ENCODE measurements around the gene RASAL1.
A peak's percentile ranks its signal among the peaks of the same experiment; 100 is the strongest.
"Not testable (repeated sequence)": the region's sequence is repeated elsewhere in the genome, so short reads cannot be mapped to it uniquely, and the experiment has no call there.

The RASAL1 gene

DNA sequence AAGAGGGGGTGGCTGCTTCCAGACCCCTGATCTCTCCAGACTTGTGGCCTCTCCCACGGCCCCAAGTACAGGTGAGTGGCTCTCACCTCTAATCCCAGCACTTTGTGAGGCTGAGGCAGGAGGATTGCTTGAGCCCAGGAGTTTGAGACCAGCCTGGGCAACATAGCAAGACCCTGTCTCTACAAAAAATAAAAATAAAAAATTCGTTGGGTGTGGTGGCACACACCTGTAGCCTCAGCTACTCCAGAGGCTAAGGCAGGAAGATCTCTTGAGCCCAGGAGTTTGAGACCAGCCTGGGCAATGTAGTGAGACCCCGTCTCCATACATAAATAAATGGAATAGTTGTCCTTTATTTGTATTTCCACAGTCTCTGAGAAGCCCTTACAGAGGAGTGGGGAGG is 6.2 kb upstream of the RASAL1 start:
- DNase-seq: not testable (repeated sequence)

DNA sequence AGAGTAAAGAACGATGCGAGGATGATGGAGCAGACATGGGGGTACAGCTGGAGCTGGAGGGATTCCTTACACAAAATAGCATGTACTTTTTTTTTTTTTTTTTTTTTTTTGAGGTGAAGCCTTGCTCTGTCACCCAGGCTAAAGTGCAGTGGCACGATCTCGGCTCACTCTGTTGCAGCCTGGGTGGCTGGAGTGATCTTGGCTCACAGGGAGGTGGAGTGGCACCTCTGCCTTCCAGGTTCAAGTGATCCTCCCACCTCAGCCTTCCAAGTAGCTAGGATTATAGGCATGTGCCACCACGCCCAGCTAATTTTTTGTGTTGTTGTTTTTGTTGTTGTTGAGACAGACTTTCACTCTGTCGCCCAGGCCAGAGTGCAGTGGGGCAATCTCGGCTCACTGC is 5.1 kb upstream of the RASAL1 start:
- DNase-seq: no peak

DNA sequence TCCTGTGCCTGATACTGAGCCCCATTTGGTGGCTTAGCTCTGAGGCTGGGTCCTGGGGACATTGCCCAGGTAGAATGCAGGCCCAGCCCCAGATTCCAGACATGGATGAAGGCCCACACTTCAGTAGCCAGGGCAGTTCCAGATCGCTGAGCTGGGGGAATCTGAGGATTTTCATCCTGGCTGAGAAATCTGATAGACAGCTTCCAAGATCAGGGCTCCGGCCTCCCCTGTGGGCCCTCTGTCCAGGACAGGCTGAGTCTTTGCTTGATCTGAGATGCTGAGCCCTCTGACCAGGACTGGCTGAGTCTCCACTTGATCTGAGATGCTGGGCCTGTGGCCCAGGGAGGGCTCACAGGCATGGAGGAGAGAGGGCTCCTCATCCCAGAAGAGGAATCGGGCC is 3.3 kb upstream of the RASAL1 start:
- no peak for DNase-seq

DNA sequence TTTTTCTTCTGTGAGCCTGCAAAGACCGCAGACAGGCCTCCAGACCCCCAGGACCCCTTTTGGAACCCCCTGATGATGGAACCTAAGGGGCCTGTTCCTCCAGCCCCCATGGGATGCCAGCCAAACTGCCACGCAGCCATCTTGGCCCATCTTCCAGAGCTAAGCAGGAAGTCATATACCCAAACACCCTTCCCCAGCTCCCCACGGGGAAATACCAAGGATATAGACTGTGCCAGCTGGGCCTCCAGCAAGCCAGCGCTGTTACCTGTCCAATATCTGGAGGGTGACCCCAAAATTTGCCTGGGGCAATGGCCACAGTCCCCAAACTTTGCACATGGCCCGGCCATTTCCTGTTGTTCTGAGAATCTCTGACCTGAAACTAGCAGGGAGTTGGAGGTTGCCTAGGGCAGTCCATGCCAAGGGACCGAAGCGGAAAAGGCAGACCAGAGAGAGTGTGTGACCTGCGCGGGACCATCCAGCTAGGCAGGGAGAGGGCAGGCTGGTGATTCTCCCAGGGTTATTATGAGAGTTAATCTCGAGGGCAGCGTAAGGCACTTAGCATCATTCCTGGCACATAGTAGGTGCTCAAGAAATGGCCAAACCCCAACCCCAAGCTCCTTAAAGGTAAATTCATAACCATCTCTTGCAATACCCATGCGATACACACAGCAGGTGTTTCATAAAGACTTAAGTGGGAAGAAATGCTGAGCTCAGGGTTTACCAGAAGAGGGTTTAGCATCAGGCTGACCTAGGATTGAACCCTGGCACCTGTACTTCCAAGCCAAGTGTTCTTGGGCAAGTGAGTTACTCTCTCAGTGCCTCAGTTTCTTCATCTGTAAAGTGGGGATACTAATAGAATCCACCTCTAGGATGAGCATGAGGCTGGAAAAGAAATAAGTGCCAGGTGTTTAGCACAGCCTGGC is 2.6 kb upstream of the RASAL1 start:
- no peak for DNase-seq

DNA sequence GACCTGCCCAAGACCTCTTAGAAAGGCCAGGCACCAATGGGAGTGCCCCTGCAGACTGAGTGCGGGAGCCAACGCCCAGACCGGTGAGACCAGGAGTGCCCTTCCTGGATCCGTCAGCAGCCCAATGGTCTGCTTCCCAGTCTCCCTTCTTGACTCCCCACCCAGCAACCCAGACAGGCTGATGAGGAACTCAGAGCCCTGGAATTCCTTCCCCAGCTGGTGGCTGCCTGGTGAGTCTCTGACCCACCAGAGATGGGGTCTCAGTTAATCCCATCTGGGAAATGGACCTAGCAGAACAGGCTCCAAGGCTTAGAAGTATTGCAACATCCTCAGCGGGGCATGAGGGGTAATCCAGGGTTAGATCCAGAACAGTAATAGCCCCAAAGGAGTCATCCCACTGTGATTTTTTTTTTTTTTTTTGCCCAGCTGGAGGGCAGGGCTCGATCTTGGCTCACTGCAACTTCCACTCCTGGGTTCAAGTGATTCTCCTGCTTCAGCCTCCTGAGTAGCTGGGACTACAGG is 1.5 kb upstream of the RASAL1 start:
- DNase-seq: no peak

DNA sequence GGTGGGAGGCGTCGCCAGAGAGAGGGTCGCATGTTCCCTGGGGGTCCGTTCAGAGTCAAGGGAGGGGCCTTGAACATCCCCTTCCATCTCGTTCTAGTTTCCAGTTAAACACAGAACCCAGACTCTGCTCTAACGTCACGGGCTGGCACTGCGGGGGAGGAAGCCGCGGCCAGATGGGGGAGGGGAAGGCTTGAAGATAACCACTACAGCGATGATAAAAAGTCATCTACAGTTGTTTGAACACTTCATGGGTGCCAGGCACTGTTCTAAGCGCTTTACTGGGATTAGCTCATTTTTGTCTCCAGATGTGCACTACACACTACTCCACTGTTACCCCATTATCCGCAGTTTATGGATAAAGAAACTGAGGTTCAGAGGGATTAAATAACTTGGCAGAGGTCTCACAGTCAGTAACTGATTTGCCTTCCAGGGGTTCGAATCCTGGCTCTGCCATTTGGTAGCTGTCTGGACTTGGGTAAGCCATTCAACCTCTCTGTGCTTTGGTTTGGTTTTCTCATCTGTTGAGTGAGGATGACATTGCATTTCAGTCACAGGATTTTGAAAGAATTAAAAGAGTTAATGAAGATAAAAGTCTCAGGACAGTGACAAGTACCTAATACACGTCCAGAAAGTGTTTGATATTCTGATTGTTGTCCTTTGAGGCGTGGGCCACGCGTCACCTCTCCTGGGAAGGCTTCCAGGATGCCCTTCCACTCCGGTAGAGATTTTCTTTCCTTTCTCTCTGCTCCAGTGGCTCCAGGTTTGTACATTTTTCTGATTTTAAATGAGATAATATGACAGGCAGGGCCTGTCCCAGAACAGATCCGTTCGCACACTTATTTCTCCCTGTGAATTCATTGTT is 798 bp upstream of the RASAL1 start:
- peak; percentile 59 to 69 for DNase-seq

DNA sequence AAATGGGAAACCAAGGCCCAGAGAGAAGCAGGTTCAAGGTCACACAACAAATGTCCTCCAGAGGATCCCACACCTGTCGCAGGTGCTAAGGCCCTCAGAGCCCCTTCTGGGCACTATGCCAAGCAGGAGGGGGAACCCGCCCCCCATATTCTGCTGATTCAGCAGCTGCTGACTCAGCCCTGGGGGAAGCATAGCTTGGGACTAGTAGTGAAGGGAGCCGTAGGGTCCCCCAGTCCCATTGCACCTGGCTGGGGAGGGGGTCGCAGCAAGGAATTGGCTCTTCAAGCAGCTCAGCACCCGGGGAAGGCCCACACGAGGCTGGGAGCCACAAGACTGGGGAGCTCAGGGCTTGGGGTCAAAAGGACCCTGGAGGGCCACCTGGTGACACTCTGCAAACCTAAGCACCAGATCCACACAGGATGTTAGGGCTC is 1.0 kb downstream of the RASAL1 start:
- DNase-seq: no peak

DNA sequence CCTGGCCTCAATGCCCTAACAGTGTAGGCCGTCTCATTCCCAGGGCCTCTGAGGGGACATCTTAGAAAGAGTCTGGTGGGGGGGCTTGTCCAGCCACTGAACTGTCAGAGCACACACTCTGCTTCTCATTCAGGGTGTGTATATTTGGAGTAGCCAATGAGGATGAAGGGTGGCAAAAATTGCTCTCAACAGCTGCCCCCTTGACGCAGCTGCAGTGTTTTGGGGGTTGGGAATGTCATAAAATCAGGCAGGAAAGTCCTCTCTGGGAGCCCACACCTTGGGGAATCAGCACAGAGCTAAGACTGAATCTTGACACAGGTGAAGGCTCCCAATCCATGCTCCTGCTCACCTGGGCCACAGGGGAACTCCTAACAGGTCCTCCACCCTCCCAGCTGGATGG is 1.5 kb downstream of the RASAL1 start:
- no peak for DNase-seq

DNA sequence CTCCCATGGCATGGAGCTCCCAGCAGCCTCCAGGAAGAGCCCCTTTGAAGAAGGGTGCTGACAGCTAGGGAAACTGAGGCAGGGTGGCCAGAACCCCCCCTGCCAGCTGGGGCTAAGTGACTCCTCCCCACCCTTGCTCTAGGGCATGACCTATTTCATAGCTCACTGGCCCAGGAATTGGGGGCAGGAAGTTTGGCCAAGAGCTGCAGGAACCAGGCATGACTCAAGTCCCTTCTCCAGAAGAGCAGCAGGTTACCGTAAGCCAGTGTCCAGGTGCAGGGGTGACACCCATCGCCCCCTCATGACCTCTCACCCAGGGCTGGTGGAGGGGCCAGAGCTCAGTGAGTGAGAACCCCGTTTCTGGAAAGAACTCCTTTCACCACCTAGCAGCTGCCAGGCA is 1.9 kb downstream of the RASAL1 start:
- DNase-seq: no peak

DNA sequence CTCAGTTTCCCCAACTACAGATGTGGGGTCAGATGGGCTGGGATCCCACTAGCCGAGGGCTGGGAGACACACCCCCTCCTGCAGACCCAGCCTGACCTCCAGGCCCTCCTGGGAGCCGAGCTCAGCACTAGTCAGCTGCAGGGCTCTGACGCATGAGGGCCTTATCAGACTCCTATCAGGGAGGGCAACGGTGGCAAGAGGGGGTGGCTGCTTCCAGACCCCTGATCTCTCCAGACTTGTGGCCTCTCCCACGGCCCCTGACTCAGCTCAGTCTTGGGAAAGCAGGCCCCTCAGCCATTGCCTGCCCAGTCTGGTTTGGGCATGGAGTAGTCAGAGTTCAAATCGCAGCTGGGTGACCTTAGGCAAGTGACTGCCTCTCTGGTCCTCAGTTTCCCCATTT is 2.5 kb downstream of the RASAL1 start:
- DNase-seq: no peak

DNA sequence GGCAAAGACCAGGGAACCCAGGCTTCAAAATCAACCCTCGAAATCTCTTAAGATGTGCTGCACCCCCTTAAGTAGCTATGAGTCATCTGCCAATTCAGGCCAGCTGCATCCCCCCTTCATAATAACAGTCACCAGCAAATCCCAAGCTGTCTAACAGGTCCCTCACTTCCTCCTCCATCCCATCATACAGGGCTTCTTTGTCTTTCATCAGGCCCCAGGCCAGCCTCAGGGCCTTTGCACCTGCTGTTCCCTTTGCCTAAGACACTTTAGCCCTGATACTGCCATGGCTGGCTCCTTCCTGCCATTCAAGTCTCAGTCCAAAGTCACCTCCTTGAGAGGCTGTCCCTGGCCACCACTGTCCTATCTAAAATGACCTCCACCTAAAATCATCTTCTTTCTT is 4.0 kb downstream of the RASAL1 start:
- DNase-seq: no peak

DNA sequence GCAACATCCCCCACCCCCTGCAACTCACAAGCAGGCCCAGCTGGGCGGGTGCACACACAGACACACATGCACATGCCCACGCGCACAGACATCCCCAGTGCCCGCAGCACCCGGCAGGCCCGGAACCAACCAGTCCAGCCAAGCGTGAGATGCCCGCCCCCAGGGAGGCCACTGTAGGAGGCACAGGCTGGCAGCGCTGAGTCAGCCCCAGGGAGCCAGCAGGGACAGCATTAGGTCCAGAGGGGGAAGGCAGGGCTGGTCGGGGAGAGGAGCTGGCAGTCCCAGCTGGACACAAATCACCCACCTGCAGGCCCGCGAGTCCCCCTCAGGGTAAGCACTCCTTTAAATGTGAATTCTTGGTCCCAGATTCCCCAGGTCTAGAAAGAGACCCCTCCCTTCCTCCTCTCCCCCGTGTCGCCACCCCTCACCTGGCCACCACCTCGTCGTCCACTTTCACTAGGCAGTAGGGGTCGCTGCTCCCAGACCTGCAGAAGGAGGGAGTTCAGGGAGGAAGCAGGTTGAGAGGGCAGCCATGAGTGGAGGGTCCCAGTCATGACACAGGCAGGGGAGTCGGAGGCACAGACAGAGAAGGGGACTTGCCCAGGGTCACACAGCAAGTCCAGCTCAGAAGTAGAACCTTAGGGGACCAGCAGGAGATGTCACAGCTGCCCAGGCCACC is 5.0 kb downstream of the RASAL1 start:
- DNase-seq: no peak

DNA sequence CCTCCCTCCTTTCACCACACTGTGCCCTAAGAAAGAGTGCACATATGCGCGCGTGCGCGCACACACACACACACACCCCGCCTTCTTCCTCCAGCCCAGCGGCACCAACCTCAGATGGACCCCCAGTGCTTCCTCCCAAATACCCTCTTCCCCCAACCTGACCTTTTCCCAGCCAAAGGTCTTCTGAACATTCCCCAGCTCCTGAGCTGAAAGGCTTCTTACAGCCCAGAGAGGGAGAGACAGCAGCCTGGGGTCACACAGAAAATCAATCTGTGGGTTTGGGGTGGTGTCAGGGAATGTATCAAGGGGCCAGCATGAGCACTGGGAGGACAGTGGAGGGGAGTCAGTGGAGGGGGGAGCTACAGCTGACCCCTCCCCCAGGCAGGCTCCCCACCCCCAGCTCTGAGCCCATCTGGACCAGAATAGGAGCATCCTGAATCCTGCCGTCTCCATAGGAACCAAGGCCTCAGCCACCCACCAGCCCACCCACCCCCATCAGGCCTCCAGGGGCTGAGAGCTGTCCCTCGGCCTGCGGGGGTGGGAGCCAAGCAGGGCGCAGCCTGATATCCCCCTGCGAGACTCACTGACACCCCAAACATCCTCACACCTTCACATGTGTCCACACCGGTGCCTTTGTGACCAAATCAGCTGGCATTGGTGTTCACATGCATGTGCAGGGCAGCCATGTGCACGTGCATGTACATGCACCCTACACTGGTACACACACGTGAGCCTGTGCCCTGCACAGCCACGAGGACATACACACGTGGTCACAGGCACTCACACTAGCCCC is 5.7 kb downstream of the RASAL1 start:
- DNase-seq: no peak

DNA sequence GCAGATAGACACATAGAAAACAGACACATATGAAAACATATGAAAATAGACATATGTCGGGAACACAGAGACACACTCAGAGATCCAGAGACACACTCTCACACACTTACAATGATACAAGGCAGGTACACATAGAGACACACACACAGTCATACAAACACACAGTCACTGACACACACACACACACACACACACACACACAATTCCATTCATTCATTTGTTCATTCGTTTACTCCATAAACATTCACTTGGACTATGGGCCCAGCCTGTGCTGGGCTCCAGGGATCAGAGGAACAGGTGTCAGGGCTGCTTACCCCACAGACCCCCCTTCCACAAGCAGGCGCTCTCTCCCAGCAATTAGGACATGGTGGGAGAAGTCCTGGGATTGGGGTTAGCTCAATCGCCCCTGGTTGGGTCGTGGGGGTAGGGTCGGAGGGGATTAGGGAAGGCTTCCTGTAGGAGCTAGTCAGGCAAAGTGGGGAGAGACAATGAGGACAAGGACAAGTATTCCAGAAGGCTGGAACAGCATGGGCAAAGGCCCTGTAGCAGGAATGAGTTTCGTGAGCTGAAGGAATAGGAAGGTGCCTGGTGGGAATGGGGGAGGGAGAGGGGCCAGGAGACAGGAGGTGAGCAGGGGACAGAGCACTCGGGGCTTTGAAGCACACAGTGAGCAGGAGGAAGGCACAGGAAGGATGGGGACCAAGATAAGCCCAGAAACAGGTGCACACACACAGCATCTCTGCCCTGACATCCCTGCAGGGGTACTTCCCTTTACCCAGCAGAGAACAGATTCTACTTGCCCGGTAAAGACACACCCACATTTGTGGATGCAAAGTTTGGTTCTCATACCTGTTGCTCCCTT is 6.5 kb downstream of the RASAL1 start:
- DNase-seq: no peak

DNA sequence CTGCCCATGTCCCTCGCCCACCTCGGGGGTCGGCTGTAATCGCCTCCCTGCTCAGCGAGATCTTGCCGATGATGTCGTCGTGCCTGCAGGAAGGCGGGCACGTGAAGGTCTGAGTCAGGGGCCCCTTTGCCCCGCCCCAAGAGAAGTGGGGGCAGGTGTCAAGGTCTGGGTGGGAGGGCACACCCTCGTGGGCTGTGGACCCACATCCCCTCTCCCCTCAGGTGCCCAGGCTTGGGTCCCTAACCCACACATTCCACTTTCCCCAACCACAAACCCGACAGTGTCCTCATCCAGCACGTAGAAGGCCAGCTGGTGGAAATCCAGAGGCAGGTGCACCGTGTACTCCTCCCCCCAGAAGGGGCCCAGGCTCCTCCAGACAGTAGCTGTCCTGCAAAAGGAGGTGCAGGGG is 7.8 kb downstream of the RASAL1 start:
- DNase-seq: no peak

DNA sequence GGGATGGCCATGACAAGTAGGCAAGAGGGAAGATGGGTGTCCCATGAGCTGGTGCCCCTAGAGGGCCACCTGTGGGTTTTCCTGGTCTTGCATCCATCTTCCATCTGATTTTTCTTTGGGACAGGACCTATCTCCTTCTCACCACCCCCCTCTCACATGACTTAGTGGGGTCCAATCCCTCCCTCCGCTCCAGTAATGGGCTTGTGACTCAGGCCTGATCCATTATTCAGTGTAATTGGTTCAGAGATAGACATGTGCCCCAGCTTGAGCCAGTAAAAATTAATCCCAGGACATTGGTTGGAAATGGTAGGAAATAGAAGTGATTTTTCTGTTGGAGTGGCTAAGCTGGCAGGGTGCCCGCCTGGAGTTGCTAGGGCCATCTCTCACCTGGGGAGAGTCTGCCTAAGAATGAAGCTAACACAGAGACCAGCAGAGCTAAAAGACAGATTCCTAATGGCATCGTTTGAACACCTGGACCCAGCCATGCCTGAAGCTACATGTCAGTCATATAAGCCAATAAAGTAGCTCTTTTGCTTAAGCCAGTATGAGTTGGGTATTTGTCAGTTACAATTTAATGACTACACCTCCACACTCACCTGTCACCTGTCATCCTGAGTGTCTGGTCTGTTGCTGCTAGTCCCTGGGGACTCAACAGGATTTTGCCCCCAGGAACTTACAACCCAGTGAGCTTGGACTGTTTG is 14.7 kb downstream of the RASAL1 start:
- no peak for DNase-seq

DNA sequence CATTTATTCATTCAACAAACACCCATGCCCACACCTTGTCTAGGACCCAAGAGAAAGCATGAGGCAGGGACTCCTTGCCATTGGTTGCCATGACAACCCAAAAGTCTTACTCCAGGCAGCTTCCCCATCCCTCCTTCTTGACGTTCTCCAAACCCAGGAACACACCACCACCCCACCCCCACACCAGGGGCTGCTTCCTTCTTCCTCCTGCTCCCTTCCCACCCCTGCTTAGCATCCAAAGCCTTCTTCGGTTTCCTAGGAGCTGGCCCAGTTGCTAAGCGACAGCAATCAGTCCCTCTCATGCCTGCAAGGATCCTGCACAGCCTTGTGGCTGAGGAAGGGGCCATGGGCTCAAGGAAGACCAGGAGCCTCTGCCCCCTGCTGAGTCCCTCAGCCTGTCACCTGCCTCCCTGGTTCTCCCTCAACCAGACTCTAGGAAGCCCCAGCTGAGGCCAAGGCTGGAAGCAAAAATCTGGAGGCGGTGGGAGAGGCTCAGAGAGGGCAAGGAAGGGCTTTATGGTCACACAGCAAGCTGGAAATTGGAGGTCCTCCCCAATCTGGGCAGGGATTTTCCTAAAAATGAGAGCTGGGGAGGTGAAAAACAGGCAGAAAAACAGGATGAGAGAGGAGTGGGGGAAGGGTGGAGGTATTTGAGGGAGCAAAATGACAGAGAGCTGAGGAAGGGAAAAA is 15.4 kb downstream of the RASAL1 start:
- no peak for DNase-seq

DNA sequence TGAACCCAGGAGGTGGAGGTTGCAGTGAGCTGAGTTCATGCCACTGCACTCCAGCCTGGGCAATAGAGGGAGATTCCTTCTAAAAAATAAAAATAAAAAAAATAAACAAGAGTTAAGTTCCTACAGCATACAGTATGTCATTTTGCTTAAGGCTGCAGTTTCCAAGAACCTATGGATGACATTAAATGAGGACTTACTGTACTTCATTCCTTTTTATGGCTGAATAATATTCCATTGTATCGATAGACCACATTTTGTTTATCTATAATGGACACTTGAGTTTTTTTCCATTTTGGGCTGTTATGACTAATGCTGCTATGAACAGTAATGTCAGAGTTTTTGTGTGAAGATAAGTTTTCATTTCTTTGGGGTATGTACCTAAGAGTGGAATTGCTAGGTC is 17.4 kb downstream of the RASAL1 start:
- no peak for DNase-seq

DNA sequence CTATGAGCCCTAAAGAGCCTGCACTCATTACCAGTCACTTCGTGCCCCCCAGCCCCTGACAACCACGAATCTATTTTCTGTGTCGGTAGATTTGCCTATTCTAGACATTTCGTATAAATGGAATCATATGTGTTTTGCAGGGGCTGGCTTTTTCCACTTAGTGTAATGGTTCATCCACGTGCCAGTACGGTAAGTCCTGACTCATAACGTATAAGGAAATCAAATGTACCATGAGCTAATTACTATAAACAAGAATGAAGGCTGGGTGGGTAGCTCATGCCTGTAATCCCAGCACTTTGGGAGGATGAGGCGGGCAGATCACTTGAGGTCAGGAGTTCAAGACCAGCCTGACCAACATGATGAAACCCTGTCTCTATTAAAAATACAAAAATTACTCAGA is 17.9 kb downstream of the RASAL1 start:
- DNase-seq: not testable (repeated sequence)

DNA sequence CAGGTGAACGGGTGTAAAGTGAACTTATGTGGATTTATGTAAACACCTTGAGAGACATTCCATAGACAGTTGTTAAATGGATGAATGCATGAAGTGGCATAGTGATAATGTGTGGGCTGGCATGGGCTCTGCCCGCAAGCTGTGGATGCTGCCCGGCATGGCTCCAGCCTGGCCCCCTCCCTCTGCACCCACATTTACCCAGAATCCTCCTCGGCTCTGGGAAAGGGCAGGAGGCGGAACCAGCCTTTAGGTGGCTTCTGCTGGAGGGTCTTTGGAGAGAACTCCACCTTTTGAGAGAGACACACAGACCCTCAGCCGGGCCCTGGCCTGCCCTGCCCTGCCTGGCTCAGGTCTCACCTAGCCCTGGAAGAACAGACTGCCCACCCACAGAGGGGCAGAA is 18.7 kb downstream of the RASAL1 start:
- DNase-seq: no peak

Measured in stimulated activated CD4-positive, alpha-beta T cell treated with anti-CD3 and anti-CD28 coated beads, Interleukin-2, amount 100 ng/mL, for 24 hours (primary cell).